Mesenchymal stem cell (in vitro differentiated cells and primary cell): ENCODE data around the gene ELK4.
A peak's percentile ranks its signal among the peaks of the same experiment; 100 is the strongest.

Source experiments
- DNase-seq: peaks from one replicate; pipeline ENCODE4 v3.0.0-alpha.2; 2013
- H2AFZ ChIP-seq: one replicate; pipeline ENCODE4 v1.6.1; 2013; ENCODE audit warnings: low read depth, mild to moderate bottlenecking, control low read depth, inconsistent platforms, low read length, moderate library complexity
- H2AK5ac ChIP-seq: 2 replicates; pipeline ENCODE4 v1.6.1; 2013; ENCODE audit warnings: low read length, moderate library complexity, mild to moderate bottlenecking, inconsistent platforms; ENCODE audit not compliant: severe bottlenecking
- H2BK120ac ChIP-seq: one replicate; pipeline ENCODE4 v1.6.1; 2013; ENCODE audit warnings: low read depth, mild to moderate bottlenecking, inconsistent platforms, low read length, moderate library complexity
- H2BK12ac ChIP-seq, 2 experiments: one replicate each; pipeline ENCODE4 v1.6.1; 2013; ENCODE audit warnings: inconsistent platforms in 2 of 2, low read length in 2 of 2, mild to moderate bottlenecking in 2 of 2, moderate library complexity in 2 of 2, control low read depth in 1 of 2
- H2BK15ac ChIP-seq: one replicate; pipeline ENCODE4 v1.6.1; 2013; ENCODE audit warnings: mild to moderate bottlenecking, low read depth, inconsistent platforms; ENCODE audit not compliant: poor library complexity, severe bottlenecking
- H2BK5ac ChIP-seq: 2 replicates; pipeline ENCODE4 v1.6.1; 2013; ENCODE audit warnings: low read depth, mild to moderate bottlenecking, low read length, control low read depth, inconsistent platforms; ENCODE audit not compliant: poor library complexity, severe bottlenecking
- H3K14ac ChIP-seq, 2 experiments: one replicate each; pipeline ENCODE4 v1.6.1; 2013; ENCODE audit warnings: inconsistent platforms in 2 of 2, low read length in 2 of 2, control low read depth in 1 of 2, mild to moderate bottlenecking in 1 of 2, moderate library complexity in 1 of 2
- H3K18ac ChIP-seq, 2 experiments: one replicate each; pipeline ENCODE4 v1.6.1; 2013; ENCODE audit warnings: inconsistent platforms in 2 of 2, low read length in 2 of 2, control low read depth in 1 of 2, low read depth in 1 of 2, mild to moderate bottlenecking in 1 of 2
- H3K23ac ChIP-seq, 2 experiments: one replicate each; pipeline ENCODE4 v1.6.1; 2013; ENCODE audit warnings: inconsistent platforms in 2 of 2, low read length in 2 of 2, mild to moderate bottlenecking in 2 of 2, moderate library complexity in 2 of 2, control low read depth in 1 of 2
- H3K27ac ChIP-seq: 2 replicates; pipeline ENCODE4 v1.5.1; 2013; ENCODE audit warnings: mild to moderate bottlenecking, moderate library complexity, low read length, control low read depth, inconsistent platforms; ENCODE audit not compliant: poor library complexity, severe bottlenecking
- H3K27me3 ChIP-seq, 2 experiments: 2 replicates each; pipeline versions ENCODE4 v1.6.1 to v1.7.0; 2013; ENCODE audit warnings: low read length in 2 of 2, mild to moderate bottlenecking in 2 of 2, moderate library complexity in 2 of 2, control low read depth in 1 of 2, inconsistent platforms in 1 of 2; ENCODE audit not compliant: control insufficient read depth in 1 of 2, insufficient read depth in 1 of 2
- H3K36me3 ChIP-seq, 2 experiments: 2 replicates each; pipeline versions ENCODE4 v1.6.1 to v1.7.0; 2013; ENCODE audit warnings: low read length in 2 of 2, control low read depth in 1 of 2, inconsistent platforms in 1 of 2, low read depth in 1 of 2, mild to moderate bottlenecking in 1 of 2; ENCODE audit not compliant: insufficient read depth in 2 of 2, control insufficient read depth in 1 of 2
- H3K4ac ChIP-seq, 2 experiments: one replicate each; pipeline ENCODE4 v1.6.1; 2013; ENCODE audit warnings: inconsistent platforms in 2 of 2, low read length in 2 of 2, mild to moderate bottlenecking in 2 of 2, moderate library complexity in 2 of 2, control low read depth in 1 of 2, low read depth in 1 of 2
- H3K4me1 ChIP-seq: 2 replicates; pipeline ENCODE4 v1.6.1; 2013; ENCODE audit warnings: low read depth, low read length, control low read depth; ENCODE audit not compliant: control insufficient read depth, insufficient read depth
- H3K4me2 ChIP-seq: 2 replicates; pipeline ENCODE4 v1.6.1; 2013; ENCODE audit warnings: low read length, mild to moderate bottlenecking, inconsistent platforms; ENCODE audit not compliant: poor library complexity, severe bottlenecking
- H3K4me3 ChIP-seq, 2 experiments: 2 replicates each; pipeline versions ENCODE4 v1.5.1 to v1.7.0; 2013; ENCODE audit warnings: low read length in 2 of 2, mild to moderate bottlenecking in 2 of 2, control low read depth in 1 of 2, low read depth in 1 of 2; ENCODE audit not compliant: insufficient read depth in 1 of 2
- H3K79me1 ChIP-seq: replicated peaks from 2 replicates; pipeline ENCODE4 v1.6.1; 2013; ENCODE audit warnings: mild to moderate bottlenecking, control low read depth, low read length, inconsistent platforms; ENCODE audit not compliant: poor library complexity, severe bottlenecking
- H3K9ac ChIP-seq: 2 replicates; pipeline ENCODE4 v1.7.0; 2013; ENCODE audit warnings: mild to moderate bottlenecking, low read length, moderate library complexity
- H3K9me3 ChIP-seq: 2 replicates; pipeline ENCODE4 v1.7.0; 2013; ENCODE audit warnings: mild to moderate bottlenecking, low read length; ENCODE audit not compliant: control insufficient read depth
- H4K8ac ChIP-seq: one replicate; pipeline ENCODE4 v1.6.1; 2013; ENCODE audit warnings: inconsistent platforms, mild to moderate bottlenecking, low read length, moderate library complexity
- H4K91ac ChIP-seq: one replicate; pipeline ENCODE4 v1.6.1; 2013; ENCODE audit warnings: mild to moderate bottlenecking, low read length, inconsistent platforms
- WGBS: methylation state at CpG from one replicate; pipeline ENCODE4 v1.1.7; 2013; ENCODE audit warnings: mixed read lengths; 5-methylcytosine and 5-hydroxymethylcytosine counted together

The ELK4 gene

DNA sequence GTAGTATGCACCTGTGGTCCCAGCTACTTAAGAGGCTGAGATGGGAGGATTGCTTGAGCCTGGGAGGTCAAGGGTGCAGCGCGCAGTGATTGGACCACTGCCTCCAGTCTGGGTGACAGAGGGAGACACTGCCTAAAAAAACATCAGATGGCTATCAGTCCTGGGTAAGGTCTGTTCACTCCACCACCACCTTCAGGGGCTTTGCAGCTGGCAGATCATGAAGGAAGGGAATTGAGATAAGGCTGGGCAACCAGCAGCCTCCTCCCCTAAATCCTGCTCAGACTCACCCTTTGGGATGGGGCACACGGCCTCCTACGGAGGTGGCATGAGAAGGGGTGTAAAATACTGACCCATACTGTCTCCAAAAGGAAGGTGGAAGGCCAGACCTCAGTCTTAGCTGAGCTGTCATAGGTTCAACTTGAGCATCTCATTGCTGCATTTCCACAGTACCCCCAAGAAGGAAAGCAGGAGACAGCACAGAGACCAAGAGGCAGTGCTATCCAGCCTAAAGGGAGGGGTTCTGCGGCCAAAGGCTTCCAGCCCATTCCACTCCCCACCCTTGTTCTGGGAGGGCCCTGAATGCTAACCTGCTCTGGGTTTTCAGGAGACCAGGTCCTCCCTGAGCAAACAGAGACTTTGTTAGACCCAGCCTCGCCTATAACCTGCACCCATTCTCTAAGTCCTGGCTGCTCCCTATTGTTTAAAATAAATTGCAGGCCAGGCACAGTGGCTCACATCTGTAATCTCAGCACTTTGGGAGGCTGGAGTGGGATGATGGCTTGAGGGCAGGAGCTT lies 34.8 kb upstream of the ELK4 start:
- no peak overlapping the region for H3K18ac ChIP-seq
- peaks cover 0 to 28% of the 10 kb centered on the region in 2 experiments for H3K36me3 ChIP-seq
- no peak overlapping the region for H2BK5ac ChIP-seq
- H3K14ac ChIP-seq = no peak overlapping the region
- no peak overlapping the region for H2BK12ac ChIP-seq
- H2AFZ ChIP-seq = no peak overlapping the region
- no peak overlapping the region for H4K91ac ChIP-seq
- no peak overlapping the region for H2AK5ac ChIP-seq
- no peak overlapping the region for H3K23ac ChIP-seq
- H3K9me3 ChIP-seq = no peaks in the 10 kb centered on the region
- peaks cover 46% of the 10 kb centered on the region for H3K4me1 ChIP-seq
- no peak overlapping the region for H2BK120ac ChIP-seq
- no peak overlapping the region for H2BK15ac ChIP-seq
- 90% methylated on average over 5 of the region's 6 CpGs for WGBS
- H3K79me1 ChIP-seq = peaks cover 52% of the 10 kb centered on the region
- H3K4ac ChIP-seq = no peak overlapping the region
- no peak overlapping the region for H3K4me2 ChIP-seq
- no peak overlapping the region for H3K9ac ChIP-seq
- no peak for DNase-seq
- no peak overlapping the region for H3K4me3 ChIP-seq
- peaks cover 0 to 28% of the 10 kb centered on the region in 2 experiments for H3K27me3 ChIP-seq
- no peak overlapping the region for H3K27ac ChIP-seq
- no peak overlapping the region for H4K8ac ChIP-seq

DNA sequence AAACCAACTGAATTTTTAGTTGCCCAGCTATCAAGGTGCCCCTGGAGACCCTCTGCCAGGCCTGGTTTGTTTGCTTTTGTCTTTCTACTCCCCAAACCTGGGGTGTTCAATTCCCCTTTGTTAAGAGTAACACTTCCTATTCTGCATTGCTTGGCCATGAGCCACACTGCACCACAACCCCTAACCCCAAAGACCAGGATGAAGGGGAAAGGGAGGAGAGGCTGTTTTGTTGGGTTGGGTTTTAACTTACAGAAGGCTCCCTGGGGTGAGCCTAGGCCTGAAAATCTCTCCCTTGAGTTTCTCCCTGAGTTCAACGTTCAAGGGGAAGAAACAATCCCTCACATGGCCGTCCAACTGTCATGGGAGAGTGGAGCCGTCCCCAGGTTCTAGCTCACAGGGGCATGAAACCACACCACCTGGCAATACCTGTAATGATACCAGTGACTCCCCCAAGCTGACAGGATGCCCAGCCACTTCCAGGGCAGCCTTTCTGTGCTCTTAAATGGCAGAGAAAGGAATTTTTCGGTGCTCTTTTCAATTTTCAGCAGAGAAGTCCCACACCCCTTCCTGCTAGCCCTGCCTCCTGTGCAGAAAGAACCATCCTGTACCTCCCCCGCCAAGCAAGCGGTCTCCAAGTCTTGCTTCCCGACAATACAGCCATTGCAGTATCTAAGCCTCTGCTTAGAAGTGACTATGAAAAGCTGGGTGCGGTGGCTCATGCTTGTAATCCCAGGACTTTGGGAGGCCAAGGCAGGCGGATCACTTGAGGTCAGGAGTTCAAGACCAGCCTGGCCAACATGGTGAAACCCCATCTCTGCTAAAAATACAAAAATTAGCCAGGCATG lies 33.6 kb upstream of the ELK4 start:
- no peak for DNase-seq
- no peak overlapping the region for H2BK12ac ChIP-seq
- 95% methylated on average over 8 of the region's 9 CpGs for WGBS

DNA sequence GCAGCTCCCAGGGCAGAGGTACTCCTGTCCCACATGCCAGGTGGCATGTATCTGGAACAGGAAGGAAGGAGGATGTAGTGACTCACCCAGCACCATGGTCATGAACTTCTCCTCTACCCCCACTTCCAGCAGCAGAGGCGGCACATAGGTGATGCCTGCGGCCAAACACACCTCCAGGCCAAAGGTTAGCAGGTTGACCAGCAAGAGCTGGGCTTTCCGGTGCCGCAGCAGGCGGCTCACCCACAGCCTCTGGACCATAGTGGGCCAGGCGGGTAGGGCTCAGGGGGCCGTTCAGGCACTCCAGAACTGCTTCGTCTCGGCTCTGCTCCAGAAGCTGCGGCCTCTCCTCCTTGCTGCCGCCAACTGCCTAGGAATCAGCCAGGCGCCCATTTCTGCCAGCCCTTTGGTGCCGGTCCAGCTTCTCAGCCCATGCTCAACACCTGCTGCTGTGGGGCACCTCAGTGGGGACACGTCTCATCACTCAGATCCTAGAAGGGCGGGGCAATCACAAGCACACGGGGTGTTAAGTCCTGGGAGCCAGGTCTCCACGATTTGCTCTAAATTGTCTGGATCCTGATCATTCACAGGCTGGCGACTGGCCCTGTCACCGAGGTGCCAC lies 32.7 kb upstream of the ELK4 start:
- peaks cover 27% of the 10 kb centered on the region for H3K4me1 ChIP-seq
- H3K27ac ChIP-seq = no peak overlapping the region
- H2AK5ac ChIP-seq = no peak overlapping the region
- no peak overlapping the region for H3K4me3 ChIP-seq
- H3K18ac ChIP-seq = peak overlapping the region in 1 of 2 experiments; percentile 19
- no peak overlapping the region for H2BK15ac ChIP-seq
- H2BK5ac ChIP-seq = no peak overlapping the region
- peak; percentile 24 for DNase-seq
- whole genome bisulfite sequencing = 89% methylated on average over 17 of the region's 19 CpGs
- no peak overlapping the region for H3K23ac ChIP-seq
- no peak overlapping the region for H3K4ac ChIP-seq
- H3K9me3 ChIP-seq = no peaks in the 10 kb centered on the region
- H3K79me1 ChIP-seq = peaks cover 34% of the 10 kb centered on the region
- no peak overlapping the region for H2BK120ac ChIP-seq
- H4K91ac ChIP-seq = no peak overlapping the region
- H3K27me3 ChIP-seq = peaks cover 0 to 38% of the 10 kb centered on the region in 2 experiments
- no peak overlapping the region for H4K8ac ChIP-seq
- H2AFZ ChIP-seq = no peak overlapping the region
- H3K4me2 ChIP-seq = no peak overlapping the region
- no peak overlapping the region for H3K9ac ChIP-seq
- no peak overlapping the region for H2BK12ac ChIP-seq
- no peak overlapping the region for H3K14ac ChIP-seq
- H3K36me3 ChIP-seq = peaks cover 0 to 38% of the 10 kb centered on the region in 2 experiments

More for the DNA sequence above, 33.6 kb upstream of the ELK4 start:
- peaks cover 0 to 34% of the 10 kb centered on the region in 2 experiments for H3K36me3 ChIP-seq
- H3K27ac ChIP-seq = peak overlapping the region; percentile 20
- peaks cover 0 to 35% of the 10 kb centered on the region in 2 experiments for H3K27me3 ChIP-seq
- no peak overlapping the region for H2BK15ac ChIP-seq
- no peak overlapping the region for H3K4me2 ChIP-seq
- H2BK120ac ChIP-seq = no peak overlapping the region
- no peaks in the 10 kb centered on the region for H3K9me3 ChIP-seq
- H2AFZ ChIP-seq = no peak overlapping the region
- no peak overlapping the region for H2AK5ac ChIP-seq
- no peak overlapping the region for H4K8ac ChIP-seq
- peaks cover 35% of the 10 kb centered on the region for H3K4me1 ChIP-seq
- no peak overlapping the region for H3K23ac ChIP-seq
- H4K91ac ChIP-seq = no peak overlapping the region
- H3K18ac ChIP-seq = no peak overlapping the region
- H2BK5ac ChIP-seq = no peak overlapping the region
- H3K4ac ChIP-seq = no peak overlapping the region
- H3K79me1 ChIP-seq = peaks cover 43% of the 10 kb centered on the region
- H3K4me3 ChIP-seq = no peak overlapping the region
- H3K9ac ChIP-seq = no peak overlapping the region
- no peak overlapping the region for H3K14ac ChIP-seq
